Liver (tissue), 9 donors: ENCODE measurements around the gene SYCE3. TPM values are rescaled to one million over a fixed set of nuclear protein-coding genes. Genes with fewer than 3 reads are reported as not detected.

ENCODE experiments used
- DNase-seq: peaks from one replicate; pipeline ENCODE4 v3.0.0-alpha.2; 2017; ENCODE audit warnings: low spot score
- H3K27ac ChIP-seq, 2 donors: one replicate each; pipeline ENCODE4 v1.7.0; 2013; ENCODE audit warnings: inconsistent platforms in 2 of 2, low read length in 2 of 2, control low read depth in 1 of 2, low read depth in 1 of 2, mild to moderate bottlenecking in 1 of 2
- H3K27me3 ChIP-seq, 4 donors: one replicate each; pipeline versions ENCODE4 v1.6.1 to v1.7.0; 2013; ENCODE audit warnings: low read length in 3 of 4, inconsistent platforms in 1 of 4, mild to moderate bottlenecking in 1 of 4, moderate library complexity in 1 of 4; ENCODE audit not compliant: control insufficient read depth in 4 of 4, insufficient read depth in 4 of 4
- H3K36me3 ChIP-seq, 4 donors: one replicate each; pipeline versions ENCODE4 v1.6.1 to v1.7.0; 2013; ENCODE audit warnings: low read length in 3 of 4, mild to moderate bottlenecking in 3 of 4, low read depth in 1 of 4, moderate library complexity in 1 of 4; ENCODE audit not compliant: control insufficient read depth in 4 of 4, insufficient read depth in 3 of 4
- H3K4me1 ChIP-seq, 4 donors: one replicate each; pipeline versions ENCODE4 v1.6.1 to v1.7.0; 2013; ENCODE audit warnings: low read length in 3 of 4, mild to moderate bottlenecking in 3 of 4, moderate library complexity in 1 of 4; ENCODE audit not compliant: control insufficient read depth in 4 of 4, insufficient read depth in 4 of 4
- H3K4me3 ChIP-seq, 3 donors: one replicate each; pipeline versions ENCODE4 v1.6.1 to v1.7.0; 2013; ENCODE audit warnings: low read length in 3 of 3, control low read depth in 1 of 3, low read depth in 1 of 3, mild to moderate bottlenecking in 1 of 3
- H3K9ac ChIP-seq, 2 donors: one replicate each; pipeline ENCODE4 v1.7.0; 2013; ENCODE audit warnings: low read length in 2 of 2, mild to moderate bottlenecking in 2 of 2, moderate library complexity in 2 of 2, control low read depth in 1 of 2, low read depth in 1 of 2
- H3K9me3 ChIP-seq, 4 donors: one replicate each; pipeline versions ENCODE4 v1.6.1 to v1.7.0; 2013; ENCODE audit warnings: low read length in 3 of 4; ENCODE audit not compliant: control insufficient read depth in 4 of 4
- ATF3 ChIP-seq: IDR thresholded peaks from 2 replicates; pipeline ENCODE4 v1.6.1; 2016; ENCODE audit warnings: antibody characterized with exemption
- CTCF ChIP-seq: fragments of 150-350 bp; IDR thresholded peaks from 2 replicates; pipeline ENCODE4 v1.5.1; 2017; ENCODE audit warnings: improper control_type of control experiment, low read depth, low read length; ENCODE audit not compliant: missing input control
- EGR1 ChIP-seq, 2 donors: IDR thresholded peaks; 2 replicates each; pipeline ENCODE4 v1.6.1; 2016 to 2018; ENCODE audit warnings: antibody characterized with exemption in 2 of 2, low read depth in 2 of 2
- FOXA1 ChIP-seq: IDR thresholded peaks from 2 replicates; pipeline ENCODE4 v1.6.1; 2016; ENCODE audit warnings: antibody characterized with exemption
- FOXA2 ChIP-seq: IDR thresholded peaks from 2 replicates; pipeline ENCODE4 v1.6.1; 2016; ENCODE audit warnings: antibody characterized with exemption
- GABPA ChIP-seq, 2 donors: IDR thresholded peaks in 1 of 2; conservative IDR thresholded peaks in 1 of 2; 2 replicates each; pipeline ENCODE4 v1.6.1; 2016; ENCODE audit warnings: antibody characterized with exemption in 2 of 2, mild to moderate bottlenecking in 1 of 2, moderate library complexity in 1 of 2
- HNF4A ChIP-seq, 2 donors: conservative IDR thresholded peaks; 2 replicates each; pipeline ENCODE4 v1.6.1; 2016; ENCODE audit warnings: antibody characterized with exemption in 2 of 2, mild to moderate bottlenecking in 2 of 2
- HNF4G ChIP-seq: IDR thresholded peaks from 2 replicates; pipeline ENCODE4 v1.6.1; 2016; ENCODE audit warnings: antibody characterized with exemption
- MAX ChIP-seq: IDR thresholded peaks from 2 replicates; pipeline ENCODE4 v1.6.1; 2016; ENCODE audit warnings: antibody characterized with exemption
- NR2F2 ChIP-seq: IDR thresholded peaks from 2 replicates; pipeline ENCODE4 v1.6.1; 2016; ENCODE audit warnings: antibody characterized with exemption
- RAD21 ChIP-seq, 2 donors: IDR thresholded peaks; 2 replicates each; pipeline ENCODE4 v1.6.1; 2016; ENCODE audit warnings: antibody characterized with exemption in 2 of 2, mild to moderate bottlenecking in 2 of 2
- REST ChIP-seq: IDR thresholded peaks from 2 replicates; pipeline ENCODE4 v1.6.1; 2016; ENCODE audit warnings: antibody characterized with exemption, mild to moderate bottlenecking
- SP1 ChIP-seq: IDR thresholded peaks from 2 replicates; pipeline ENCODE4 v1.6.1; 2018; ENCODE audit warnings: antibody characterized with exemption, mild to moderate bottlenecking
- TAF1 ChIP-seq: conservative IDR thresholded peaks from 2 replicates; pipeline ENCODE4 v1.6.1; 2016; ENCODE audit warnings: antibody characterized with exemption, mild to moderate bottlenecking
- WGBS: extraction: QIAGEN DNeasy Blood & Tissue Kit; methylation state at CpG from one replicate; pipeline ENCODE4 v1.1.7; 2013; 5-methylcytosine and 5-hydroxymethylcytosine counted together
- polyA plus RNA-seq, 2 donors: library from polyadenylated mRNA; stranded (reverse) in 1 of 2; unstranded in 1 of 2; fragments of 200-250 nt in 1 of 2; fragments of >200 nt in 1 of 2; fragmentation: Nextera tagmentation in 1 of 2; extraction: Ambion mirVana in 1 of 2; gene quantifications; one replicate each; pipeline versions ENCODE4 v1.2.1 to v1.2.3, GENCODE V29; 2013 to 2015
- total RNA-seq, 2 donors: library from RNA; depleted of rRNA; stranded (reverse); fragments of >200 nt; gene quantifications; one replicate each; pipeline ENCODE4 v1.2.3, GENCODE V29; 2014
- donor health status: healthy.
- donor health status: healthy.
- donor health status: healthy.
- donor health status: healthy.
- donor health status: healthy.

Gene SYCE3
- total and polyA plus RNA-seq, 4 donors: 0.45 to 2.2 TPM; not detected in 2

GRCh38 chr22:50556703-50557102, 6.0 kb downstream of the SYCE3 start:
- DNase-seq: no peak
- no peaks in the 10 kb centered on the region for H3K4me1 ChIP-seq
- H3K9ac ChIP-seq: no peak overlapping the region
- no peaks in the 10 kb centered on the region for H3K27me3 ChIP-seq
- H3K27ac ChIP-seq: no peak overlapping the region
- H3K4me3 ChIP-seq: no peak overlapping the region
- H3K36me3 ChIP-seq: no peaks in the 10 kb centered on the region
- 90% methylated on average over 5 of the region's 5 CpGs for WGBS
- no peak for TF ChIP-seq HNF4G
- TF ChIP-seq TAF1: no peak
- TF ChIP-seq HNF4A (conservative IDR thresholded peaks at IDR 0.05): no peak
- TF ChIP-seq RAD21 (IDR thresholded peaks at IDR 0.05): no peak
- TF ChIP-seq FOXA1: no peak
- H3K9me3 ChIP-seq: no peaks in the 10 kb centered on the region

- Histone ChIP-seq H3K36me3 (no peaks in the 10 kb centered on the region), H3K9me3 (no peaks in the 10 kb centered on the region), H3K4me1 (peaks cover 0 to 9% (median 7%) of the 10 kb centered on the region in 4 donors), H3K4me3 (no peak overlapping the region), H3K27ac (no peak overlapping the region), H3K27me3 (no peaks in the 10 kb centered on the region), H3K9ac (no peak overlapping the region)
- TF ChIP-seq TAF1: no peak
- TF ChIP-seq NR2F2: no peak
- no peak for TF ChIP-seq MAX
- TF ChIP-seq EGR1 (IDR thresholded peaks at IDR 0.05; ENCODE audit: low read depth in 2 of 2): no peak
- no peak for TF ChIP-seq FOXA1
- no peak for TF ChIP-seq ATF3
- TF ChIP-seq CTCF: no peak
- TF ChIP-seq HNF4G: no peak
- no peak for TF ChIP-seq REST
- TF ChIP-seq HNF4A (conservative IDR thresholded peaks at IDR 0.05): no peak
- no peak for TF ChIP-seq FOXA2
- no peak for TF ChIP-seq SP1
- TF ChIP-seq GABPA (IDR thresholded peaks at IDR 0.05 in 1 of 2, conservative IDR thresholded peaks at IDR 0.05 in 1 of 2): no peak
- WGBS: 85% methylated on average over 8 of the region's 8 CpGs
- DNase-seq: no peak
Measured at GRCh38 chr22:50553310-50553709, 9.4 kb downstream of the SYCE3 start.
